Stimulated activated CD8-positive, alpha-beta memory T cell treated with anti-CD3 and anti-CD28 coated beads, Interleukin-7, amount 100 ng/mL, for 1 hour (primary cell): Measurements from ENCODE around the gene SORCS2.

ENCODE experiments used
- DNase-seq, 2 donors: peaks; one replicate each; pipeline ENCODE4 v3.0.0-alpha.2; 2020; ENCODE audit warnings: low read depth in 2 of 2

SORCS2 gene

GRCh38 chr4:7428261-7429068, 236.1 kb downstream of the SORCS2 start:
- DNase-seq = no peak

DNA sequence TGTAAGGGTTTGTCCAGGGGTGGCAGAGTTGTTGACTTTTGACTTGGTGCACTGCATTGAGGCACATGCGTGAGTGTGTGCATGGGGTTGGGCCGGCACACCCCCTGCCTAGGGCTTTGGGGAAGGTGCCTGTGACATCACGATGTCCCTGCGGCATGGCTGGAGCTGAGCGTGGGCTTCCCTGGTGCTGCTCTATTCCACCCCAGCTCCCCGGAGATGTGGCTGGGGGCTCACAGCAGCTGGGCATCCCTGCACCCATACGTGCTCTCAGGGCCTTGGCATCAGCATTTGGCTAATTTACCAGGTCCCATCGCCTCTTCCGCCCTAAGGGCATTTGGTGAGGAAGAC, 236.7 kb downstream of the SORCS2 start:
- DNase-seq = no peak

DNA sequence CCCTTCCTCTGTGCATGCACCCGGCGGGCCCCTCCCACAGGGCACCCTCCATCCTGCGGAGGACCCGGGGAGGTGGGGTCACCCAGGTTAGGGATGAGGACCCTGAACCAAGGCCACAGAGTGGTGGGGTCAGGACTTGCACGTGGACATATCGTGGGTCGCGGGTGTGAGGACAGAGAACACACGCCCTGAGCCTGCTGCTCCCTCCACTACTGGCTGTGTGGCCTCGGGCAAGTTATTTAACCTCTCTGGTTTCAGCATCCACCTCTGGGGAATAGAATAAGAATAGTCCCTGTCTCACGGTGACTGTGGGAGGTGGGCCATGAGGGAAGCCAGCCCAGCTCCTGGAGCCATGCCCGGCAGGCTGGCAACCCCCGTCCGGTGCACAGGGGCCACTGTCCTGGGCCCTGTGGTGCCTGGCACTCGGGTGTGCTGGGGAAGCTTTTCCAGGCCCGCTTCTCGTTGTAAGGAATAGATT, 237.3 kb downstream of the SORCS2 start:
- DNase-seq = no peak

DNA sequence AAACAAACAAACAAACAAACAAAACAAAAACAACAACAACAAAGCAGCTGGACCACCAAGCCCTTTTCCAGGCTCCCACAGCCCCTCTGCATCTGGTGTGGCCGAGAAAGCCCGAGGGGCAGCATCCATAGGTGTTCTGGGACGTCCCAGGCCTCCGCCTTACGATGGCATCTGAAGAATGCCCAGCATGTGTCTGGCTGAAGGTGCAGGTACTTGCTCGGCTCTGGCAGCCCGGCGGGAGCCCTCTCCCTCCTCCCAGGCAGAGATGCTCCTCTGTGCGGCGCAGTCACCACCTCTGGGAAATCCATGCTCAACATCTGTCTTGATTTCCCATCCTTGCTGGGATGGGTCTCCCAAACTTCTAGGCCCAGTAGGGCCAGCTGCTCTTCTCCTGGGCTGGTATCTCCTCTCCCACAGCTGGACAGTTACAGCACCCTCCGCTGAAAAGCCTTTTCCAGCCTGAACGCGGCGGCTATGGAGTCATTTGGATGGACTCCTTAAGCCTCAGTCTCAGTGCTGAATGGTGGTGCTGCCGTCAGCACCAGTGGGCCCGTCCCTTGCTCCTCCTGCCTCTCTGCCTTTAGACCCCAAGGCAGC, 238.1 kb downstream of the SORCS2 start:
- DNase-seq = no peak

DNA sequence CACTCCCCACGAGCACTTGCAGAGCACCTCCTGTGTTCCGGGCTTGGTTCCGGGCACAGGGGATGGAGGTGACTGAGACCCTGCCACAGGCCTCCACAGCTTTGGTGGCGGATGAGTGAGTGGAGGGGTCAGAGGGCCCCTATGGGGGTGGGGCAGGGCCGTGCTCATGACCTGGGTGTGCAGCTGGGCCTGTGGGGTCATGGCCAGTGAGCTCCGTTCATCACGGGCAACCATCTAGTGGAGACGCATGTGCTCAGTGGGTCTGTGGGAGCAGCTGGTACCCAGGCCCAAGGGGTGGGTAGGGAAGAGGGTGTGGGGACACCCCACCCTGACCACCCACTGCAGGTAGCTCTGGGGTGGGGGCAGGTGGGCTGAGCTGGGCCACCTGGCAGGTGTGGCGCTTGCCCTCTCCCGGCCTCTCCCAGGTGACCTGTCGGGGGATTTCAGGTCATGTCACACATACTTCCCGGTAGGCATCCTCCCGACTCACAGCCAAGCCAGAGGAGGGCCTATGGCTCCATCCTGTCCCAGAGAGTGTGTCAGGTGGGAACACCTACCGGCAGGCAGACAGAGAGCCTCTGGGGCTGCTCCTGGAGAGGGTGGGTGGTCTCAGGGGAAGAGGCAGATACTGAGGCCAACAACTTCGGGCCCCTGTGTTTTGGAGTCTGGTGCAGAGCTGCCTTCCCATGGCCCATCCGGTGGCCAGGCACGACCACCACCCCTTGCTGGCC, 238.8 kb downstream of the SORCS2 start:
- DNase-seq = no peak

GRCh38 chr4:7431696-7432530, 239.6 kb downstream of the SORCS2 start:
- DNase-seq = no peak

DNA sequence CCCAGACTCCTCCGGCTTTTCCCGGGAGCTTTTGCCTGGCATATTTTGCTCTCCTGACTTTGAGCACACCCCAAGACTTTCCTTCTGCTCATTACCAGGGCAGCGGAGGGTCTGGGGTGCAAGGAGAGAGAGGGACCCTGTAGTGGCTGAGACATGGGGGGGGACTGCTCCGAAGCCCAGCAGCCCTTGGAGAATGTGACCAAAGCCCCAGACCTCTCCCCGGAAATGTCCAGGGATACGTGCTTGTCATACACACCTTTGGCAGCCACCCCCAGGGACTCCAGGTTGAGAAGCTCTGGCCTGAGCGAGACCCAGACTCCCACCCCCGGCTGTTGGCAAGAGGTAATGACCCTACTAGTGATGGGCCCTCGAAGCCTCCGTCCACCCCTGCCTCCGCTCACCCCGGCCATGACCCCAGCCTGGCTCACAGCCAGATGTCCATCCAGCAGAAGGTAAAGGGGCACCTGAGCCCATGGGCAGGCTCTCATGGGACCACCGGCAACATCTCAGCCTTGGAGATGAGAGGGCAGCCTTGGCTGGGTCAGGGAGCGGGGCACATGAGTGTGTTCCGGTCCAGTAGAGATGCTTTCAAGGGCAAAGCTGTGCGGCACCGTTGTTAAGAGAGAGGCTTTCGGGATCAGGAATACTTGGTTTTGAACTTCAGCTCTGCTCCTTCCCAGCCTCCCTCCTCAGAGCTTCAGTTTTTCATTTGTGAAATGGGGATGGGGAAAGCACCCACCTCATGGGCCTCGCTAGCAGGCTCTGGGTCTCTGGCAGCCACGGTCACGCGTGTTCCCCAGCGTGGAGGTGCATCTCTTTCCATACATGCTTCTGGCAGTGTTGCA, 240.4 kb downstream of the SORCS2 start:
- no peak for DNase-seq

DNA sequence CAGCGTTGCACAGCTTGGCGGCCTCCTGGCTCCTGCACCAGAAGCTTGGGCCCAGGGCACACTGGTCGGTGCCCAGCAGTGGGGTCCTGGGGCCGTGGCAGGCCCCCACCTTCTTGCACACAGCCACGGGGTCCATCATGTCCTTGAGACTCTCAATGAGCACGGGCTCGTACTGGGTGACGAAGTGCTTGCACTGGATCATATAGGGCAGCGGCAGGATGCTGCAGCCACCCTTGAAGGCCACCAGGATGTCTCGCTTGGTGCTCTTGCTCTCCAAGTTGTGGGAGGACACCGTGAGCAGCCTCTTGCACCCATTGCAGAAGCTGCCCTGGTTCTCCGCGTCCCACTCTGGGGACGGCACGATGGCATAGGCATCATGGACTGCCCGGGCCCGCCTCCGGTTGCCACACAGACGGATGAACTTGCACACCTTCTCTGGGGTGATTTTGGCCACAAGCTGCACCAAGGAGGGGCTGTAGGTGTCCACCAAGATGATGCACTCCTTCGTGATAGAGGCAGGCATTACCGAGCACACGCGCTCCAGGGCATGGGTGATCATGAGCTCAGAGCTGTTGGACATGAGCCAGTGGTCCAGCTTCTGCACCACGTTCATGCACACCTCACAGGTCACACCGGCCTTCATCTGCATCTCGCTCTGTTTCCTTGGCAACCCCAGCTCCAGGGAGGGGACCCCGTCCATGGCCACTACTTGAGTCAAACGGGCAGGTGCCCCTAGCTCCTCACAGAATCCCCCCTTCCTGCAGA, 241.2 kb downstream of the SORCS2 start:
- no peak for DNase-seq

DNA sequence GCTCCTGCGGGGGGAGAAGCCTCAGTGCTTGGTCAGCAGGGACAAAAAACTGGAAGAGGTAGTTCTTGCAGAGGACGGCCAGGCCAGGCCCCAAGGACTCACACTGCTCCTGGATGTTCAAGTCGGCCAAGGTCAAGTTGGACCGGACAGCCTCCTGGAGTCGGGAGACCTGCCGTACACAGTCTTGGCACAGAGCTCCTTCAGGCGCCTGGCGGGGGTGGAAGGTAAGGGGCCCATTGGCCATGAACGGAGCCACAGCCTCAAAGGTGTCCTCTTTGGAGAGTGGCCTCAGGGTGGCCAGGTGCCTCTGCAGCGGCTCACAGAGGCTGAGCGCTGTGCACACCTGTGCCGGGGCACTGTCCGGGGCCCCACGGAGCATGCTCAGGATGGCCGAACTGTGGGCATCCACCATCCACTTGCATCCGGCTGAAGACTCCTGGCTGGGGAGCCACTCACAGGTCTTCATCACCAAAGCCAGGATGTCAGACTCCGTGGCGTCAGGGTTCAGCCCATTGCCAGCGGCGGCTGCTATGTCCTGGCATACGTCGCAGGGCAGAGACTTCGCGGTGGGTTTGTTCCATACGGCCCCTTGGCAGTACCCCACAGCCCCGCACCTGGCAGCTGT, 241.9 kb downstream of the SORCS2 start:
- DNase-seq = no peak

- no peak for DNase-seq
These were observed 242.4 kb downstream of the SORCS2 start, which contains the start of gene PSAPL1 for GRCh38 chr4:7434766-7435150. Gene PSAPL1 (minus strand): TSS chr4:7434930. CDS start chr4:7434879, 51 bp downstream.

GRCh38 chr4:7435471-7436061, 243.2 kb downstream of the SORCS2 start:
- DNase-seq = no peak

- no peak for DNase-seq
These were observed 243.9 kb downstream of the SORCS2 start for GRCh38 chr4:7436256-7436655.

DNA sequence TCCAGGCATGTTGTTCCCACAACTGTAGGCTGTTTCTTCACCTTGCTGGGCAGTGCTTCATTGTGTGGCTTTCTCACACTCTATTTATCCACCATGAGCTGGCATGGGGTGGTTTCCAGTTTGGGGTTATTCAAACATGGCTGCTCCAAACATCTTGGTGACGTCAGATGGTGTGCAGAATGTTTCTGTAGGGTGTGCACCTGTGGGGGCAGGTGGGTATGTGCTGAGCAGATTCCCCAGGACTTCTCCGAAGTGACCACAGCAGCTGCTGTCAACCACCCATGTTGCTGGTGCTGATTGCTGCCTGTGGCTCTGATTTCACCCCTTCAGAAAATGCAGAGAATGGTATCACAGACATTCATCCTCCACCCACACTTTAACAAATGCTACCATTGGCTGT, 247.4 kb downstream of the SORCS2 start:
- no peak for DNase-seq

GRCh38 chr4:7441201-7441600, 248.9 kb downstream of the SORCS2 start:
- no peak for DNase-seq

DNA sequence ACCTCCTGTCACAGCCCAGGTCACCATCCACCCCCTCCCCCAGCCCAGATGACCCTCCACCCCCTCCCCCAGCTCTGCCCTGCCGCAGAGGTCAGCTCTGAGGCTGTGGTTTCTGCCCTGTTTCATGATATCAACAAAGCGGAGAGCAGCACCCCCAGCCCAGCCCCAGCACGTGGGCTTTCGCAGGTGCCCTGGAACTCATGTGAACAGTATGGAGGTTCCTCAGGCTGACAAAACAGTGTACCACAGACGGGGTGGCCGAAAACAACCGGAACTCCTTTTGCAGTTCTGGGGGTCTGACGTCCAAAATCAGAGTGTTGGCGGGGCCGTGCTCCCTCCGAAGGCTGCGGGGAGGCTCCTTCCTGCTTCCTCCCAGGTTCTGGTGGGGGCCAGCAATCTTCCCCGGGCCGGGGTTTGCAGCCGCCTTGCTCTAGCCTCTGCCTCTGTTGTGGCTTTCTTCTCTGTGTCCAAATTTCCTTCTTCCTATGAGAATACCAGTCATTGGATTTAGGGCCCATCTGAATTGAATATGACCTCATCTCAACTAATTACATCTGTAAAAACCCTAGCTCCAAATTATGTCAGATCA, 250.3 kb downstream of the SORCS2 start:
- no peak for DNase-seq

GRCh38 chr4:7444314-7444713, 252.0 kb downstream of the SORCS2 start:
- no peak for DNase-seq

DNA sequence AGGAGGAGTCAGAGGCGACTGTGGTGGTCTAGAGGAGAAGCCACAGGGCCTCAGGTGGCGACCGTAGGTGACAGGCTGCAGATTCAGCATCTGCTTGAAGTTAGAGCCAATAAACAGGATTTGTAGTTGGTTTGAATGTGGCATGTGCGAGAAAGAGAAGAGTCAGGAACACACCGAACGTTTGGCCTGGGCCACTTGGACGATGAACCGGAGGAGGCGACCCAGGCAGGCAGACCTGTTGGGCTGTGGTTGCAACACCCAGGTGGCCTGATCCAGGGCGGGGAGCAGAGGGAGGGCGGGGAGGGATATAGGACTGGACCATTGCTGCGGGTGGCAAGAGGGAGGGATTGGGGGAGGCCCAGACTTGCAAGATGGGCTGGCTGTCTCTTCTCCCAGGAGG, 252.4 kb downstream of the SORCS2 start:
- DNase-seq = no peak

DNA sequence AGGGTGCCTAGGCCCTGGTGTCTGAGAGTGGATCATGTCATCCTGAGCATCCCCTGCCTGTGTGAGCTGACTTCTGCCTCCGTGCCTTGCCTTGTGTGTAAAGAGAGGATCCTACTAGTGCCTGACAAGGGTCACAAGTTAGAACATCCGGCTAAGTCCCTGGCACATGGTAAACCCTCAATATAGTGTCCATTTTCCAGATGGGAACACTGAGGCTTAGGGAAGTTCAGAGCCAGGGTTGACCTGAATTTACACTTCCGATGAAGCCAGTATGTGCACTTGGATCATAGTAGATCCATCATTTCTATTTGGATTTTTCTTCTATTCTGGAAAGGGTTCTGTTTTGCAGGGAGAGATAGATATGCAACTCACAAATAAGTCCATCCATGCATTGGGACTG, 254.9 kb downstream of the SORCS2 start:
- DNase-seq = no peak

DNA sequence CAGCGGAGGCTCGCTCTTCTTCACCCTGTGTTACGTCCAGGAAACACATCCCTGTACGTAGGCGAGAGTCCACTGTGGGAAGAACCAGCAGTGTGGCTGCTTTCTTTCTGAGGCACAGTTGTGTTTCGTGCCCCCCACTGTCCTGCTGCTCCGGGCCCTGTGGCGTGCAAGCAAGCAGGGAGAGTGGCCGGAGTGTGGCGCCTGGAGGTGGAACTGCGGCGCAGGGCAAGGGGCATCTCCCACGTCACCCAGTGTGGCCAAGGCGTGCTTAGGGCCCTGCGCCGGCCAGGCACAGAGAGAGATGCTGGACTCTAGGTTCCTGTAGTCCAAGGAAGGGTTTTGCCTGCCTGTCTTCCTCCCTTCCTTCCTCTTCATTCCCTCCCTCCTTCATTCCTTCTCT, 255.7 kb downstream of the SORCS2 start:
- DNase-seq = no peak
